K562 (cell line): ENCODE measurements around the gene LITAF. TPM values are rescaled to one million over a fixed set of nuclear protein-coding genes. Genes with fewer than 3 reads are reported as not detected.

ENCODE experiments used
- ATAC-seq: fragments of 200-7000 bp; cut with Tn5 transposase; 3 replicates; pipeline ENCODE4 v1.9.1; 2020; ENCODE audit warnings: moderate library complexity
- BruUV-seq: library from RNA; stranded (reverse); fragments of 400-500 nt; replicated peaks from 2 replicates; lab custom pipeline; 2021; lab: Mats Ljungman, UMichigan
- CTCF ChIA-PET: fragments of 300-600 bp; formaldehyde crosslinking; extraction: SDS; loops from one replicate; lab custom pipeline; 2021; ENCODE audit warnings: low intra/inter-chr PET ratio; lab: Yijun Ruan, JAX
- POLR2A ChIA-PET: fragments of 300-600, 350-650 bp; sonication (Branson Sonifier 250); formaldehyde crosslinking; extraction: SDS; loops from one replicate; lab custom pipeline; 2021; ENCODE audit warnings: antibody characterized with exemption, inconsistent platforms; lab: Yijun Ruan, JAX
- DNase-seq, 4 experiments: peaks; one replicate each; pipeline versions ENCODE4 v3.0.0 to v3.0.0-alpha.2; 2011 to 2018; ENCODE audit warnings: low spot score in 3 of 4, mixed read lengths in 3 of 4; ENCODE audit errors: extremely low read depth in 1 of 4
- FAIRE-seq: peaks from 2 replicates; lab custom pipeline; 2011; peaks lifted over from hg19 to GRCh38; lab: Jason Lieb, UNC
- H2AFZ ChIP-seq: 2 replicates; pipeline ENCODE4 v1.6.0; 2011; ENCODE audit warnings: low read depth, low read length, control low read depth, inconsistent platforms
- H3K27ac ChIP-seq: fragments of 200-600 bp; 3 replicates; pipeline ENCODE4 v1.8.0; 2011; ENCODE audit warnings: low read depth, mild to moderate bottlenecking, control low read depth, inconsistent platforms, low read length, moderate library complexity, mixed read lengths; ENCODE audit errors: extremely low read depth
- H3K27me3 ChIP-seq, 2 experiments: fragments of 300-600 bp in 1 of 2; 2 replicates in 1 of 2; 3 replicates in 1 of 2; pipeline versions ENCODE4 v1.6.0 to v1.8.0; 2011; ENCODE audit warnings: inconsistent platforms in 2 of 2, low read length in 2 of 2, mild to moderate bottlenecking in 1 of 2, mixed read lengths in 1 of 2, moderate library complexity in 1 of 2; ENCODE audit not compliant: control insufficient read depth in 2 of 2, insufficient read depth in 2 of 2
- H3K36me3 ChIP-seq: fragments of 300-600 bp; 3 replicates; pipeline ENCODE4 v1.8.0; 2011; ENCODE audit warnings: mild to moderate bottlenecking, low read length, inconsistent platforms; ENCODE audit not compliant: control insufficient read depth, insufficient read depth
- H3K4me1 ChIP-seq, 2 experiments: fragments of 200-600 bp in 1 of 2; replicated peaks in 1 of 2; 2 replicates in 1 of 2; 3 replicates in 1 of 2; pipeline versions ENCODE4 v1.5.1 to v1.8.0; 2011; ENCODE audit warnings: inconsistent platforms in 2 of 2, low read length in 2 of 2, mild to moderate bottlenecking in 1 of 2, mixed read lengths in 1 of 2, moderate library complexity in 1 of 2; ENCODE audit not compliant: control insufficient read depth in 2 of 2, insufficient read depth in 2 of 2
- H3K4me2 ChIP-seq: 2 replicates; pipeline ENCODE4 v1.6.1; 2011; ENCODE audit warnings: low read length, control low read depth, inconsistent platforms, mixed read lengths; ENCODE audit not compliant: insufficient read depth
- H3K4me3 ChIP-seq: fragments of 200-600 bp; sonication (generic), shearing (Covaris generic); 2 replicates; pipeline ENCODE4 v1.5.1; 2016; ENCODE audit warnings: control low read depth, inconsistent platforms
- H3K79me2 ChIP-seq: fragments of 200-600 bp; 3 replicates; pipeline ENCODE4 v1.8.0; 2011; ENCODE audit warnings: low read length, inconsistent platforms; ENCODE audit not compliant: control insufficient read depth, insufficient read depth
- H3K9ac ChIP-seq, 2 experiments: 2 replicates each; pipeline versions ENCODE4 v1.6.0 to v1.6.1; 2011; ENCODE audit warnings: low read depth in 2 of 2, low read length in 2 of 2, control low read depth in 1 of 2, inconsistent platforms in 1 of 2, mild to moderate bottlenecking in 1 of 2, mixed read lengths in 1 of 2; ENCODE audit not compliant: insufficient read depth in 1 of 2
- H3K9me1 ChIP-seq: one replicate; pipeline ENCODE4 v1.6.0; 2011; ENCODE audit warnings: inconsistent platforms, mild to moderate bottlenecking, low read length, moderate library complexity; ENCODE audit not compliant: control insufficient read depth, insufficient read depth
- H3K9me3 ChIP-seq: replicated peaks from 2 replicates; pipeline ENCODE4 v1.5.1; 2011; ENCODE audit warnings: low read depth, low read length, inconsistent platforms; ENCODE audit not compliant: control insufficient read depth, insufficient read depth
- H4K20me1 ChIP-seq: replicated peaks from 2 replicates; pipeline ENCODE4 v1.6.1; 2011; ENCODE audit warnings: low read length, inconsistent platforms, mixed read lengths; ENCODE audit not compliant: control insufficient read depth, insufficient read depth
- POLR2A ChIP-seq: fragments of 450-650 bp; conservative IDR thresholded peaks from 2 replicates; pipeline ENCODE4 v1.6.1; 2016
- POU5F1 ChIP-seq: fragments of 150-350 bp; IDR thresholded peaks from 2 replicates; pipeline ENCODE4 v1.6.1; 2014; ENCODE audit warnings: borderline replicate concordance, low read length, low read depth, mild to moderate bottlenecking; ENCODE audit not compliant: partially characterized antibody
- ZFP36 ChIP-seq: fragments of 150-350 bp; IDR thresholded peaks from 2 replicates; pipeline ENCODE4 v1.6.1; 2018; ENCODE audit warnings: low read length, low read depth; ENCODE audit not compliant: partially characterized antibody
- WGBS: fragments of 100-300 bp; shearing (Covaris generic); methylation state at CpG from one replicate; pipeline ENCODE4 v1.1.6; 2016; ENCODE audit warnings: low coverage, mixed read lengths; ENCODE audit not compliant: insufficient coverage; ENCODE audit errors: missing lambda C conversion rate; 5-methylcytosine and 5-hydroxymethylcytosine counted together
- in situ Hi-C: fragments of 300-500 bp; cut with MboI; formaldehyde crosslinking; loops from 4 replicates; pipeline ENCODE4 v1.15.0; 2018; ENCODE audit warnings: inconsistent platforms, mixed read lengths
- intact Hi-C: fragments of 100-400 bp; cut with micrococcal nuclease; formaldehyde crosslinking; loops from 2 replicates; pipeline ENCODE4 v1.14.2; 2022
- polyA plus RNA-seq, 8 experiments: library from polyadenylated mRNA; depleted of rRNA in 4 of 8; stranded (reverse) in 5 of 8; unstranded in 3 of 8; fragments of >200 nt; fragmentation: Nextera tagmentation in 2 of 8; fragmentation: Illumina TruSeq in 1 of 8; extraction: Ambion mirVana in 2 of 8; extraction: Trizol in 1 of 8; gene quantifications; 2 replicates each; pipeline versions ENCODE4 v1.2.1 to v1.2.3, GENCODE V29; 2011 to 2014; ENCODE audit warnings: inconsistent platforms in 1 of 8, missing spikeins in 1 of 8
- total RNA-seq, 7 experiments: library from RNA; depleted of rRNA in 6 of 7; stranded (reverse); fragments of >200 nt in 6 of 7; fragmentation: Illumina TruSeq in 2 of 7; extraction: Trizol in 2 of 7; gene quantifications; 2 replicates each; pipeline versions ENCODE4 v1.2.1 to v1.2.3, GENCODE V29; 2011 to 2021; ENCODE audit warnings: low replicate concordance in 1 of 7
- TF ChIP-seq, protein P1 (sequence below), 2 experiments: fragments of 450-650 bp in 1 of 2; sonication (generic) in 1 of 2; formaldehyde crosslinking in 1 of 2; IDR thresholded peaks; 2 replicates each; pipeline versions ENCODE4 v1.7.1 to v1.9.0; 2016 to 2022; ENCODE audit warnings: inconsistent platforms in 1 of 2, mild to moderate bottlenecking in 1 of 2, missing genetic modification reagents in 1 of 2
- TF ChIP-seq, protein P2 (sequence below): sonication (generic); formaldehyde crosslinking; IDR thresholded peaks from 2 replicates; pipeline ENCODE4 v1.8.1; 2022; ENCODE audit warnings: missing genetic modification reagents

The LITAF gene
- total and polyA plus RNA-seq, 9 of the 15 experiments (the other 6 are each of a cell fraction or from before 2014, with no cell fraction given) = 4.1 to 17.8 (median 11.9) TPM

DNA sequence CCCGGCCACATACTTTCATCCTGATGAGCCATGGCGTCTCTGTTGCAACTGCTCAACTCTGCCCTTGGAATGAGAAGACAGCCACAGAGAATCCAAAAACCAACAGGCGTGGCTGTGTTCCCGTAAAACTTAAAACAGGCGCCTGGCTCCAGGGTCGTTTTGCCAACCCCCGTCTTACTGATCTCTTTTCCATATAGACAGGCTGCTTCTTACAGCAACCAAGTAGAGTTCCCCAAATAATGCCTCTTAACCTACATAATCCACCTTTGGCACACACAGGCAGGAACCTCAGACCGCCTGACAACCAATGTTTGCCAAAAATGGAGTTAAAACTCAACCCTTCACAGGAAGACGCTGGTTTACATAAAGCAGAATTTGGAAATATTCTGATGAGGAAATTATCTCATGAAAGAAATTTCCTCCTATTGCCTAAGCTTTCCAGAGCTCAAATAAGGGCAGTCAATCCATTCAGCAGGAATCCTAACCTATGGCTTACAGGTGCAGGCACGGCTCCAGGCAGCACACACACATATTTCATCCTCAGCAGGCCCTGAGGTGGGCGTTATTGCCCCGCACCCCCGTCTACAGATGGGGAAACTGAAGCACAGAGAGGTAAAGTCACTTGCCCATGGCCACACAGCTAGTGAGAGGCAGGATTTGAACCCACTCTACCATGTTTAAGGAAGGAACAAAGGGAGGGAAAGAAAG, 35.8 kb downstream of the LITAF start:
- H3K27me3 ChIP-seq = peaks cover 34 to 45% of the 10 kb centered on the region in 2 experiments
- H3K9me1 ChIP-seq = no peaks in the 10 kb centered on the region
- 15% methylated on average over 13 of the region's 13 CpGs for WGBS
- H3K27ac ChIP-seq = no peak overlapping the region
- CTCF ChIA-PET = no interaction called here
- no TSS peak for BruUV-seq
- no peak for ATAC-seq
- no peaks in the 10 kb centered on the region for H4K20me1 ChIP-seq
- TF ChIP-seq, protein P1, sequence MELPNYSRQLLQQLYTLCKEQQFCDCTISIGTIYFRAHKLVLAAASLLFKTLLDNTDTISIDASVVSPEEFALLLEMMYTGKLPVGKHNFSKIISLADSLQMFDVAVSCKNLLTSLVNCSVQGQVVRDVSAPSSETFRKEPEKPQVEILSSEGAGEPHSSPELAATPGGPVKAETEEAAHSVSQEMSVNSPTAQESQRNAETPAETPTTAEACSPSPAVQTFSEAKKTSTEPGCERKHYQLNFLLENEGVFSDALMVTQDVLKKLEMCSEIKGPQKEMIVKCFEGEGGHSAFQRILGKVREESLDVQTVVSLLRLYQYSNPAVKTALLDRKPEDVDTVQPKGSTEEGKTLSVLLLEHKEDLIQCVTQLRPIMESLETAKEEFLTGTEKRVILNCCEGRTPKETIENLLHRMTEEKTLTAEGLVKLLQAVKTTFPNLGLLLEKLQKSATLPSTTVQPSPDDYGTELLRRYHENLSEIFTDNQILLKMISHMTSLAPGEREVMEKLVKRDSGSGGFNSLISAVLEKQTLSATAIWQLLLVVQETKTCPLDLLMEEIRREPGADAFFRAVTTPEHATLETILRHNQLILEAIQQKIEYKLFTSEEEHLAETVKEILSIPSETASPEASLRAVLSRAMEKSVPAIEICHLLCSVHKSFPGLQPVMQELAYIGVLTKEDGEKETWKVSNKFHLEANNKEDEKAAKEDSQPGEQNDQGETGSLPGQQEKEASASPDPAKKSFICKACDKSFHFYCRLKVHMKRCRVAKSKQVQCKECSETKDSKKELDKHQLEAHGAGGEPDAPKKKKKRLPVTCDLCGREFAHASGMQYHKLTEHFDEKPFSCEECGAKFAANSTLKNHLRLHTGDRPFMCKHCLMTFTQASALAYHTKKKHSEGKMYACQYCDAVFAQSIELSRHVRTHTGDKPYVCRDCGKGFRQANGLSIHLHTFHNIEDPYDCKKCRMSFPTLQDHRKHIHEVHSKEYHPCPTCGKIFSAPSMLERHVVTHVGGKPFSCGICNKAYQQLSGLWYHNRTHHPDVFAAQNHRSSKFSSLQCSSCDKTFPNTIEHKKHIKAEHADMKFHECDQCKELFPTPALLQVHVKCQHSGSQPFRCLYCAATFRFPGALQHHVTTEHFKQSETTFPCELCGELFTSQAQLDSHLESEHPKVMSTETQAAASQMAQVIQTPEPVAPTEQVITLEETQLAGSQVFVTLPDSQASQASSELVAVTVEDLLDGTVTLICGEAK (IDR thresholded peaks at IDR 0.05) = no peak
- TF ChIP-seq, protein P1 (CRISPR knock-in tag; IDR thresholded peaks at IDR 0.05) = no peak
- TF ChIP-seq POLR2A (no peak), ZFP36 (peak; percentile 41), POU5F1 (no peak)
- TF ChIP-seq, protein P2, sequence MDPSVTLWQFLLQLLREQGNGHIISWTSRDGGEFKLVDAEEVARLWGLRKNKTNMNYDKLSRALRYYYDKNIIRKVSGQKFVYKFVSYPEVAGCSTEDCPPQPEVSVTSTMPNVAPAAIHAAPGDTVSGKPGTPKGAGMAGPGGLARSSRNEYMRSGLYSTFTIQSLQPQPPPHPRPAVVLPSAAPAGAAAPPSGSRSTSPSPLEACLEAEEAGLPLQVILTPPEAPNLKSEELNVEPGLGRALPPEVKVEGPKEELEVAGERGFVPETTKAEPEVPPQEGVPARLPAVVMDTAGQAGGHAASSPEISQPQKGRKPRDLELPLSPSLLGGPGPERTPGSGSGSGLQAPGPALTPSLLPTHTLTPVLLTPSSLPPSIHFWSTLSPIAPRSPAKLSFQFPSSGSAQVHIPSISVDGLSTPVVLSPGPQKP (CRISPR knock-in tag) = no peak
- TF ChIP-seq, all 486 proteins: peak for 1
- DNase-seq (no peak), FAIRE-seq (no peak)
- Histone ChIP-seq H3K4me1 (no peaks in the 10 kb centered on the region), H3K9ac (no peak overlapping the region), H3K4me2 (no peak overlapping the region), H3K9me3 (no peaks in the 10 kb centered on the region), H2AFZ (no peak overlapping the region), H3K36me3 (no peaks in the 10 kb centered on the region), H3K79me2 (no peaks in the 10 kb centered on the region), H3K4me3 (no peak overlapping the region)
- POLR2A ChIA-PET = no interaction called here
- in situ Hi-C loops (no loop called here), intact Hi-C loops (no loop called here)
